Heart right ventricle (tissue), 16 donors: ENCODE measurements around the gene ANKRD62. TPM values are rescaled to one million over a fixed set of nuclear protein-coding genes. Genes with fewer than 3 reads are reported as not detected.
"Not testable (repeated sequence)": the region's sequence is repeated elsewhere in the genome, so short reads cannot be mapped to it uniquely, and the experiment has no call there.

Source experiments
- ATAC-seq, 8 donors: fragments of 200-7000 bp; cut with Tn5 transposase; one replicate each; pipeline ENCODE4 v1.9.1; 2020; ENCODE audit warnings: mild to moderate bottlenecking in 8 of 8, moderate library complexity in 8 of 8, moderate number of reproducible peaks in 1 of 8
- DNase-seq, 2 donors: peaks; one replicate each; pipeline ENCODE4 v3.0.0-alpha.2; 2020
- H3K27ac ChIP-seq, 10 donors: fragments of 200-600 bp; sonication (generic) in 2 of 10; one replicate each; pipeline versions ENCODE4 v1.5.0 to v1.8.0; 2020 to 2022; ENCODE audit warnings: mild to moderate bottlenecking in 3 of 10
- H3K27me3 ChIP-seq, 7 donors: fragments of 200-600 bp; one replicate each; pipeline ENCODE4 v1.8.0; 2021 to 2022; ENCODE audit warnings: mild to moderate bottlenecking in 2 of 7
- H3K36me3 ChIP-seq, 9 donors: fragments of 200-600 bp; sonication (generic) in 1 of 9; one replicate each; pipeline versions ENCODE4 v1.5.0 to v1.8.0; 2020 to 2022; ENCODE audit warnings: mild to moderate bottlenecking in 2 of 9
- H3K4me1 ChIP-seq, 9 donors: fragments of 200-600 bp; sonication (generic) in 1 of 9; one replicate each; pipeline versions ENCODE4 v1.5.0 to v1.8.0; 2020 to 2022; ENCODE audit warnings: mild to moderate bottlenecking in 4 of 9
- H3K4me3 ChIP-seq, 10 donors: fragments of 200-600 bp; sonication (generic) in 2 of 10; one replicate each; pipeline versions ENCODE4 v1.5.0 to v1.8.0; 2020 to 2022; ENCODE audit warnings: mild to moderate bottlenecking in 7 of 10, moderate library complexity in 2 of 10
- H3K9me3 ChIP-seq, 11 donors: fragments of 200-600 bp in 10 of 11; sonication (generic) in 2 of 11; one replicate each; pipeline versions ENCODE4 v1.5.0 to v1.8.0; 2013 to 2022; ENCODE audit warnings: mild to moderate bottlenecking in 2 of 11, control low read depth in 1 of 11, moderate library complexity in 1 of 11
- WGBS, 2 donors: extraction: QIAGEN DNeasy Blood & Tissue Kit; methylation state at CpG; one replicate each; pipeline ENCODE4 v1.1.7; 2013; ENCODE audit warnings: inconsistent platforms in 1 of 2; 5-methylcytosine and 5-hydroxymethylcytosine counted together
- intact Hi-C, 10 donors: fragments of 100-400 bp; cut with DNase I; formaldehyde crosslinking; loops; one replicate each; pipeline versions ENCODE4 v1.11.1 to v1.14.2; 2022
- polyA plus RNA-seq, 2 donors: library from polyadenylated mRNA; stranded (reverse); fragments of 200-250 nt; gene quantifications; one replicate each; pipeline ENCODE4 v1.2.3, GENCODE V29; 2013
- total RNA-seq, 10 donors: library from RNA; stranded (reverse); fragmentation: NEBNext Ultra II Directional in 3 of 10; extraction: Animal tissue kit (Norgen Biotek cat#: 25700) in 3 of 10; gene quantifications; one replicate each; pipeline versions ENCODE4 v1.2.1 to v1.2.4, GENCODE V29; 2021 to 2023
- TF ChIP-seq, protein P1 (sequence below), 9 donors: fragments of 200-600 bp; sonication (generic) in 2 of 9; IDR thresholded peaks; one replicate each; pipeline versions ENCODE4 v1.5.0 to v1.8.0; 2021 to 2022; ENCODE audit warnings: antibody characterized with exemption in 9 of 9, mild to moderate bottlenecking in 5 of 9, moderate library complexity in 1 of 9
- donor health status: Arrhythmogenic right ventricular cardiomyopathy.
- donor health status: ischemic (EF 13 %, LVEDD 7.1; RV severe dilation, severe dysfunction).
- donor health status: healthy with polysubstance abuse.
- donor health status: DM: no; HTN: yes; CAD: no.
- donor health status: DM: no; HTN: no; CAD: no.
- donor health status: ischemic (EF 25% LVEDD 6.9; RV normal size, moderate dysfunction).
- donor health status: ischemic (EF 25% LVEDD 5.7; RV mildly dilated, moderate dysfunction).
- donor health status: healthy.
- donor health status: DM: yes; HTN: yes; CAD: no.
- donor health status: Ischemic cardiomyopathy.
- donor health status: ischemic (EF 35%, LVEDD 5.7; RV mildly dilated, moderate dysfunction).
- donor health status: nonischemic (EF 11% LVEDD 7.7; RV severe dilation, severe dysfunction).
- donor health status: DM: yes; HTN: yes; CAD: no.
- donor health status: PGD.
- donor health status: ischemic (EF 29% LVEDD 5.4; RV normal size, mild dysfunction).
- donor health status: nonischemic (EF 23%, LVEDD 6.1; RV moderate dilation, normal function).

ANKRD62 gene
- total and polyA plus RNA-seq, 12 donors = not detected

DNA sequence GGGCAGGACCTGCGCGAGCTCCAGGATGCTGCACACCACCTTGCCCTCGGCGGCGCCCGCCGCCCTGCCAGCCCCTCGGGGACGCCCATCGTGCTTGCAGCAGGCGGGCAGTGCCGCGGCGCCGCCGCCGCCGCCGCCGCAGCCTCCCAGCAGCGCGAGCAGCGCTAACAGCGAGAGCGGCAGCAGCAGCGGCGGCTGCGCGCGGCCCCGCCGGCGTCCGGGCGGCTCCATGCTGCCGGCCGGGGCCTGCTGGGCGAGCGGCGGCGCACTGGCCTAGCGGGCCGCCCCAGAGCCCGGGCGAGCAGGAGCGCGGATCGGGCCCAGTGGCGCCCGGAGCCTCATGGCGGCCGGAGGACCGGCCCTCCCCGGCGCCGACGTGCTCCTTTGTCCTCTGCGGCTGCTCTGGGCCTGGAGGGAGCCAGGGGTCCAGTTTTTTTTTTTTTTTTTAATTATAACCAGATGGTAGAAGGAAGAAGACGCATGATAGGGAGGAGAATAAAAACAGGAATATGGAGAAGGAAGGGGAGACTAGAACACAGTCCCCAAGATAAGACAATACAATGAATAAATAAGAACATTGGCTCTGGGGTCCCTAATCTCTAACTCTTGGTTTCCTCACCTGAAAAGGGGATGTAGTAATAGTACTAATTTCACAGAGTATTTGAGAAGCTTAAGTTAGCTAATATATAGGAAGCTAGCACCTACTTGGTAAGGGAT is 17.1 kb upstream of the ANKRD62 start:
- 17 to 43% methylated on average over 45 of the region's 59 CpGs for WGBS, 2 donors
- intact Hi-C loops = no loop called here
- peak overlapping the region in 4 of 10 donors; percentile 7 to 38 (median 26) for H3K4me3 ChIP-seq
- no peaks in the 10 kb centered on the region for H3K36me3 ChIP-seq
- DNase-seq = peak in 1 of 2 donors; percentile 32
- H3K4me1 ChIP-seq = peaks cover 0 to 9% (median 0%) of the 10 kb centered on the region in 9 donors
- H3K9me3 ChIP-seq = no peaks in the 10 kb centered on the region
- no peaks in the 10 kb centered on the region for H3K27me3 ChIP-seq
- TF ChIP-seq, protein P1, sequence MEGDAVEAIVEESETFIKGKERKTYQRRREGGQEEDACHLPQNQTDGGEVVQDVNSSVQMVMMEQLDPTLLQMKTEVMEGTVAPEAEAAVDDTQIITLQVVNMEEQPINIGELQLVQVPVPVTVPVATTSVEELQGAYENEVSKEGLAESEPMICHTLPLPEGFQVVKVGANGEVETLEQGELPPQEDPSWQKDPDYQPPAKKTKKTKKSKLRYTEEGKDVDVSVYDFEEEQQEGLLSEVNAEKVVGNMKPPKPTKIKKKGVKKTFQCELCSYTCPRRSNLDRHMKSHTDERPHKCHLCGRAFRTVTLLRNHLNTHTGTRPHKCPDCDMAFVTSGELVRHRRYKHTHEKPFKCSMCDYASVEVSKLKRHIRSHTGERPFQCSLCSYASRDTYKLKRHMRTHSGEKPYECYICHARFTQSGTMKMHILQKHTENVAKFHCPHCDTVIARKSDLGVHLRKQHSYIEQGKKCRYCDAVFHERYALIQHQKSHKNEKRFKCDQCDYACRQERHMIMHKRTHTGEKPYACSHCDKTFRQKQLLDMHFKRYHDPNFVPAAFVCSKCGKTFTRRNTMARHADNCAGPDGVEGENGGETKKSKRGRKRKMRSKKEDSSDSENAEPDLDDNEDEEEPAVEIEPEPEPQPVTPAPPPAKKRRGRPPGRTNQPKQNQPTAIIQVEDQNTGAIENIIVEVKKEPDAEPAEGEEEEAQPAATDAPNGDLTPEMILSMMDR (IDR thresholded peaks at IDR 0.05) = no peak
- peak overlapping the region in 4 of 10 donors; percentile 28 to 69 (median 42) for H3K27ac ChIP-seq
- peak in 6 of 8 donors; percentile 54 to 81 (median 65) for ATAC-seq

DNA sequence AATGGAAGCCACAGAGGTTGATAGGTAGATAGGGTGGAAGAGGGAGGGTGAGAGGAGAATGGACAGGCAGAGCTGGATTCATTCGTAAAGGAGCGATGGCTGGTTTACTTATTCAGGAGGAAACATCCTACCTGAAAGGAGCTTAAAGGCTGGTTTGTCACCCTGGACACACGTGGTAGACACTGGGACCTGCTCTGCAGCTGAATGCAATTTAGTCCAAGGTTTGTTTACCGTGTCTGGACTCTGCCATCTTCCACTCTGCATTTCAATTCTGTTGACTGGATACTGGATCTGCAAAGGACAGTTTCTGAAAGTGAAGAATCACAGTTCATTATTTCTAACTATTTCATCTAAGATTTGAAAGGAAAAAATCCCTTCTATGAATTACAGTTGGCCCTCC is 15.6 kb upstream of the ANKRD62 start:
- H3K9me3 ChIP-seq, ATAC-seq, H3K36me3 ChIP-seq, DNase-seq, intact Hi-C loops, H3K4me1 ChIP-seq, H3K4me3 ChIP-seq, H3K27ac ChIP-seq, H3K27me3 ChIP-seq: not testable (repeated sequence)
- WGBS, 2 donors = 7 to 84% methylated on average over 1 to 2 of the region's 4 CpGs

DNA sequence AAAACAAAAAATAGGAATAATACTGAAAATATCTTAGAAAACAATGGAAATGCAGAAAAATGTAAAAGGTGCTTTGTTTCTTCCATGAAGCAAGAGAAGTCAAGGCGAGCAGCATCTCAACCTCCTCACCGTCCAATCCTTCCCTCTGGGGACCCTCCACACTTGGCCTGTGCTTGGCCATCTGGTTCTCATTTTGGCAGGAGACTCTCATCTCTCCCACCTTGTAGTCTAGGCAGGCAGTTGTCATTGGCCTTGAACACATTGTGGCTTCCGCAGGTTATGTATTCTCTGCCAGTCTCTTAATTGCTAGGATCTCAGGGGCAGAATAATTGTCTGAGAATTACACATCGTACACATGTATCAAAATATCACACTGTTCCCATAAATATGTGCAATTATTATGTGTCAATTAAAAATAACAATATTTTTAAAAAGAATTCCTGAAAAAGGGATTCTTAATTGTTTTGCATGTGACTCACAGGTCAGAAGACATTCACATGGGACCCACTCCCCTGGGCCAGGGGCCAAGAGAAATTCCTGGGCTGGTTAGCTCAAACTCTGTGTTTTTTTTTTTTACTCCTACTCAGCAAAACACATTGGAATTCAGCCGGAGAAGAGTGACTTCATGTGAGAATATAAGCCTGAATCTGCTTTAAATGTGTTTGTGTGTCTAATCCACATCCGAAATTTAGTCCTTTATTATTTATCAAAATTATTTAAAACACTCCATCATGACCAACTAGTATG is 14.0 kb upstream of the ANKRD62 start:
- TF ChIP-seq, protein P1 (IDR thresholded peaks at IDR 0.05) = no peak
- no peak overlapping the region for H3K4me3 ChIP-seq
- H3K9me3 ChIP-seq = no peaks in the 10 kb centered on the region
- H3K27ac ChIP-seq = no peak overlapping the region
- intact Hi-C loops = no loop called here
- WGBS, 2 donors = 48 to 58% methylated on average over 6 of the region's 6 CpGs
- DNase-seq (peak; percentile 14 to 21), ATAC-seq (peak in 1 of 8 donors; percentile 51)
- no peaks in the 10 kb centered on the region for H3K27me3 ChIP-seq
- peaks cover 0 to 9% (median 0%) of the 10 kb centered on the region in 9 donors for H3K4me1 ChIP-seq
- H3K36me3 ChIP-seq = no peaks in the 10 kb centered on the region

DNA sequence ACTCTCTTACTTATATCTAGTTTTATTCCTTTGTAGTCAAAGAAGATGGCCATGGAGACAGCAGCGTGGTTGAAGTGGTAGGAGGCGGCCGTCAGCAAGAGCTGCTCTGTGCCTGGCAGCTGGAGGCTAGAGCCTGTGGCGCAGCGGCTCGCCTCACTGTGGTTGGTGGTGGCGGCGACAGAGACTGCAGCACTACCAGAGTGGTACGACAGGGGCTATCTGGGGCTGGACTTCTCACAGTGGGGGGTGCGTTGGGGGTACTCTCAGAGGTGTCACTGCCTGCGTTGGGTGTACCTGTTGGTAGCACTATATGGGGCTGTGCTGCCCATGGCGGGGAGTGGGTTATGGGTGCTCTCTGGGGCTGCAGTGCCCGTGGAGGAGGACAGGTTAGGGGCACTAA is 8.5 kb upstream of the ANKRD62 start:
- intact Hi-C loops = no loop called here

More for the DNA sequence above, 8.5 kb upstream of the ANKRD62 start:
- Histone ChIP-seq H3K27me3 (no peaks in the 10 kb centered on the region), H3K4me3 (no peak overlapping the region), H3K4me1 (peaks cover 0 to under 1% (median 0%) of the 10 kb centered on the region in 9 donors), H3K27ac (no peak overlapping the region), H3K9me3 (no peaks in the 10 kb centered on the region), H3K36me3 (no peaks in the 10 kb centered on the region)
- no peak for ATAC-seq
- WGBS, 2 donors = 89 to 91% methylated on average over 13 of the region's 13 CpGs
- TF ChIP-seq, protein P1 (IDR thresholded peaks at IDR 0.05) = no peak
- no peak for DNase-seq
